Central memory CD4-positive, alpha-beta T cell (primary cell): ENCODE measurements around the gene FOLH1.
"Not testable (repeated sequence)": the region's sequence is repeated elsewhere in the genome, so short reads cannot be mapped to it uniquely, and the experiment has no call there.

ENCODE experiments used
- DNase-seq: peaks from one replicate; pipeline ENCODE4 v3.0.0; 2022
- total RNA-seq, 3 experiments: gene quantifications; one replicate each; lab custom pipeline; 2026; lab: John Stamatoyannopoulos, UW

FOLH1 gene
- total RNA-seq: 0 to 0.19 (median 0) reads per million in 3 experiments

GRCh38 chr11:49208006-49208721, at the start of gene FOLH1:
Gene FOLH1, minus strand, starts transcription at chr11:49208602. Its CDS starts 193 bp downstream, at chr11:49208409.
- DNase-seq: no peak

GRCh38 chr11:49255148-49255547, 46.7 kb upstream of the FOLH1 start:
- DNase-seq: not testable (repeated sequence)

GRCh38 chr11:49251212-49251611, 42.8 kb upstream of the FOLH1 start:
- not testable (repeated sequence) for DNase-seq

- not testable (repeated sequence) for DNase-seq
Observed at GRCh38 chr11:49250398-49251115, 42.2 kb upstream of the FOLH1 start.

GRCh38 chr11:49249363-49249762, 41.0 kb upstream of the FOLH1 start:
- DNase-seq: not testable (repeated sequence)

GRCh38 chr11:49233685-49234084, 25.3 kb upstream of the FOLH1 start:
- DNase-seq: not testable (repeated sequence)

GRCh38 chr11:49233019-49233418, 24.6 kb upstream of the FOLH1 start:
- DNase-seq: not testable (repeated sequence)

- DNase-seq: not testable (repeated sequence)
Observed at GRCh38 chr11:49231725-49232124, 23.3 kb upstream of the FOLH1 start.

- DNase-seq: not testable (repeated sequence)
Observed at GRCh38 chr11:49230534-49230933, 22.1 kb upstream of the FOLH1 start.

- DNase-seq: not testable (repeated sequence)
Observed at GRCh38 chr11:49230001-49230400, 21.6 kb upstream of the FOLH1 start.

- DNase-seq: not testable (repeated sequence)
Observed at GRCh38 chr11:49229136-49229535, 20.7 kb upstream of the FOLH1 start.

GRCh38 chr11:49225255-49225785, 16.9 kb upstream of the FOLH1 start:
- DNase-seq: not testable (repeated sequence)

GRCh38 chr11:49221112-49221511, 12.7 kb upstream of the FOLH1 start:
- DNase-seq: no peak

GRCh38 chr11:49213026-49213560, 4.7 kb upstream of the FOLH1 start:
- DNase-seq: no peak

GRCh38 chr11:49206999-49207398, 1.4 kb downstream of the FOLH1 start:
- DNase-seq: not testable (repeated sequence)

- DNase-seq: no peak
Observed at GRCh38 chr11:49202287-49202976, 6.0 kb downstream of the FOLH1 start.

GRCh38 chr11:49196775-49197174, 11.6 kb downstream of the FOLH1 start:
- not testable (repeated sequence) for DNase-seq

- DNase-seq: not testable (repeated sequence)
Observed at GRCh38 chr11:49196002-49196401, 12.4 kb downstream of the FOLH1 start.

GRCh38 chr11:49190287-49190686, 18.1 kb downstream of the FOLH1 start:
- DNase-seq: not testable (repeated sequence)

- not testable (repeated sequence) for DNase-seq
Observed at GRCh38 chr11:49186225-49186624, 22.2 kb downstream of the FOLH1 start.

- not testable (repeated sequence) for DNase-seq
Observed at GRCh38 chr11:49185597-49185996, 22.8 kb downstream of the FOLH1 start.

- not testable (repeated sequence) for DNase-seq
Observed at GRCh38 chr11:49184756-49185155, 23.6 kb downstream of the FOLH1 start.

GRCh38 chr11:49177936-49178335, 30.5 kb downstream of the FOLH1 start:
- not testable (repeated sequence) for DNase-seq
